Central memory CD8-positive, alpha-beta T cell (primary cell): Measurements from ENCODE around the gene ARID1B.
"Not testable (repeated sequence)": the region's sequence is repeated elsewhere in the genome, so short reads cannot be mapped to it uniquely, and the experiment has no call there.

Experiments
- ATAC-seq: fragments of 150-1000 bp; cut with Tn5 transposase; replicated peaks from 2 replicates; pipeline ENCODE4 v1.10.0; 2022; ENCODE audit warnings: mild to moderate bottlenecking, moderate FRiP score, moderate number of reproducible peaks; ENCODE audit not compliant: poor library complexity, severe bottlenecking; ENCODE audit errors: extremely low read depth
- DNase-seq, 2 donors: peaks; one replicate each; pipeline ENCODE4 v3.0.0; 2021; ENCODE audit warnings: low spot score in 2 of 2
- H3K27ac Mint-ChIP-seq: one replicate; pipeline ENCODE4 v1.8.0; 2022; ENCODE audit warnings: low read depth, mild to moderate bottlenecking, moderate library complexity, mixed read lengths
- H3K27me3 Mint-ChIP-seq: one replicate; pipeline ENCODE4 v1.8.0; 2022; ENCODE audit warnings: mixed read lengths
- H3K36me3 Mint-ChIP-seq: one replicate; pipeline ENCODE4 v1.8.0; 2022; ENCODE audit warnings: mild to moderate bottlenecking, moderate library complexity, mixed read lengths; ENCODE audit not compliant: insufficient read depth
- H3K4me1 Mint-ChIP-seq: one replicate; pipeline ENCODE4 v1.8.0; 2022; ENCODE audit warnings: mixed read lengths
- H3K4me3 Mint-ChIP-seq: one replicate; pipeline ENCODE4 v1.8.0; 2022; ENCODE audit warnings: mild to moderate bottlenecking, moderate library complexity, mixed read lengths
- H3K9me3 Mint-ChIP-seq: one replicate; pipeline ENCODE4 v1.8.0; 2022; ENCODE audit warnings: mixed read lengths

ARID1B gene

DNA sequence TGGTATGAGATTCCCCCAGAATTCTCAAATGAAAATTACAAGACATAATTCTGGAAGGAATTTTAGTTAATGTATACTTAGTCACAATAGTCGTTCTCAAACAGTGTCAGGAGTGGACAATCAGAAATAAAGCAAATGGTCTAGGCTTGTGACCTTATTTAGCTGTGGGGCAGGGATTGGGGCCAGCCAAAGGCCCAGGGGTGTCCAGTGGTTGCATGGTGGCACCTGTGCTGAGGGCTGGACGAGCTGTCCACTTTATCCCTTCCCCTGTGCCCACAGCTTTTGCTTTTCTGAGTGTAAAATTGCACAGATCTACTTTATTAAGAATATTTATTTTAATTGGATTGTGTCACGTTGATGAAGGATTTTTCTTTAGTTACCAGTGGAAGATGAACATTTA, 195.0 kb downstream of the ARID1B start:
- Mint-ChIP-seq H3K36me3 (peaks cover 6% of the 10 kb centered on the region), H3K4me1 (peaks cover 77% of the 10 kb centered on the region), H3K4me3 (no peak overlapping the region), H3K9me3 (no peaks in the 10 kb centered on the region), H3K27ac (no peak overlapping the region), H3K27me3 (no peaks in the 10 kb centered on the region)
- no peak for ATAC-seq
- DNase-seq = no peak

DNA sequence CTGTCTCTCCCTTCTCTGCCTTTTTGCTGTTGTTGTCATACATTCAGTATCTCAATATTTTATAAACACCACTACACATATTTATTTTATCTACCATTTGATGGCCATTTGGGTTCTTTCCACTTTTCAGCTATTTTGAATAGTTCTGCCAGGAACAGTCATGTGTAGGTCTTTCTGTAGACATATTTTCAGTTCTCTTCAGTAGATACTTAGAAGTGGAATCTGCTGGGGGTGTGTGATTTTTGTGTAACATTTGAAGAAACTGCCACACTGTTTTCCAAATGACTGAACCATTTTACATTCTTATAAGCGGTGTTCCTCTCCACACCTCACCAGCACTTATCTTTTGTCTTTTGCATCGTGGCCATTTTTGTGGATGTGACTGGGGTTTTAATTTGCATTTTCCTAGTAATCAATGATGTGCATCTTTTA, 197.7 kb downstream of the ARID1B start:
- Mint-ChIP-seq H3K27me3 (no peaks in the 10 kb centered on the region), H3K36me3 (peaks cover 6% of the 10 kb centered on the region), H3K4me1 (peaks cover 83% of the 10 kb centered on the region), H3K27ac (no peak overlapping the region), H3K9me3 (no peaks in the 10 kb centered on the region), H3K4me3 (no peak overlapping the region)
- ATAC-seq (no peak), DNase-seq (no peak)

- H3K4me3 Mint-ChIP-seq = peak overlapping the region; percentile 46
- DNase-seq (no peak), ATAC-seq (no peak)
- no peaks in the 10 kb centered on the region for H3K27me3 Mint-ChIP-seq
- H3K36me3 Mint-ChIP-seq = peaks cover 6% of the 10 kb centered on the region
- H3K4me1 Mint-ChIP-seq = peaks cover 87% of the 10 kb centered on the region
- H3K9me3 Mint-ChIP-seq = no peaks in the 10 kb centered on the region
- H3K27ac Mint-ChIP-seq = no peak overlapping the region
Measured at GRCh38 chr6:156975414-156975813, 198.2 kb downstream of the ARID1B start.

GRCh38 chr6:156976216-156977127, 199.3 kb downstream of the ARID1B start:
- no peak for DNase-seq
- ATAC-seq = no peak
- Mint-ChIP-seq H3K9me3 (no peaks in the 10 kb centered on the region), H3K27me3 (no peaks in the 10 kb centered on the region), H3K27ac (no peak overlapping the region), H3K36me3 (peaks cover 6% of the 10 kb centered on the region), H3K4me1 (peaks cover 88% of the 10 kb centered on the region), H3K4me3 (peak overlapping the region; percentile 46)

DNA sequence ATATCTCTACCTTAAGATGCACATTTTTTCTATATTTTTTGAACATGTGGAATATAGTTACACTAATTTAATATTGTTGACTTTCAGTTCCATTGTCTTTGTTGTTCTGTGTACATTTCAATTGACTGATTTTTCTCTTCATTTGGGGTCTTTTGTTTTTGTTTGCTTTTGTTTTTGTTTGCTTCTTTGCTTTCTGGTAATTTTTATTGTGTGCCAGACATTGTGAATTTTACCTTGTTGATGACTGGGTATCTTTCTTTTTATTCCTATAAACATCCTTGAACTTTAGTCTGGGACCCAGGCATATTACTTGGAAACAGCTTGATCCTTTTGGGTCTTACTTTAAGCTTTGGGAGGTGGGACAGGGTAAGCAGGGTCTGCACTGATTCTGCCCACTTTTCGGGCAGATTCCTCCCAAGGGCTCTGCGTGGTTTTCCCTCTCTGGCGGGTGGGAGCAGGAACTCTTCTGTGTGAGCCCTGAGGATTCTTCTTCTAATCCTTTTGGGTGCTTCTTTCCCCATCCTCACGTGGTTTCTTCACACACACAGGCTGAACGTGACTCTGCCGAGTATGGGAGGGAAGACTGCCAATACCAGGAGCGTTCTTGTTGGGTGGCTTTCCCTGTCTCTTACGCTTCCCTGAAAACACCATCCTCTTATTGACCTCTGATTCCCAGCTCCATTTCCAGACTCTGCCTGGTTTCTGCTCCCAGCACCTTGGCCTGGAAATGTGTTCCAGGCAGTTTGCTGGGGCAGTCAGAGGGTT, 200.5 kb downstream of the ARID1B start:
- no peaks in the 10 kb centered on the region for H3K27me3 Mint-ChIP-seq
- H3K27ac Mint-ChIP-seq = peak overlapping the region; percentile 33
- H3K4me1 Mint-ChIP-seq = peaks cover 88% of the 10 kb centered on the region
- ATAC-seq (no peak), DNase-seq (no peak)
- peaks cover 5% of the 10 kb centered on the region for H3K36me3 Mint-ChIP-seq
- H3K4me3 Mint-ChIP-seq = peak overlapping the region; percentile 36
- H3K9me3 Mint-ChIP-seq = no peaks in the 10 kb centered on the region

GRCh38 chr6:156978948-156979347, 201.8 kb downstream of the ARID1B start:
- H3K27ac Mint-ChIP-seq = peak overlapping the region; percentile 33
- DNase-seq = no peak
- peaks cover 96% of the 10 kb centered on the region for H3K4me1 Mint-ChIP-seq
- H3K4me3 Mint-ChIP-seq = no peak overlapping the region
- H3K27me3 Mint-ChIP-seq = no peaks in the 10 kb centered on the region
- H3K36me3 Mint-ChIP-seq = peaks cover 4% of the 10 kb centered on the region
- ATAC-seq = no peak
- no peaks in the 10 kb centered on the region for H3K9me3 Mint-ChIP-seq

DNA sequence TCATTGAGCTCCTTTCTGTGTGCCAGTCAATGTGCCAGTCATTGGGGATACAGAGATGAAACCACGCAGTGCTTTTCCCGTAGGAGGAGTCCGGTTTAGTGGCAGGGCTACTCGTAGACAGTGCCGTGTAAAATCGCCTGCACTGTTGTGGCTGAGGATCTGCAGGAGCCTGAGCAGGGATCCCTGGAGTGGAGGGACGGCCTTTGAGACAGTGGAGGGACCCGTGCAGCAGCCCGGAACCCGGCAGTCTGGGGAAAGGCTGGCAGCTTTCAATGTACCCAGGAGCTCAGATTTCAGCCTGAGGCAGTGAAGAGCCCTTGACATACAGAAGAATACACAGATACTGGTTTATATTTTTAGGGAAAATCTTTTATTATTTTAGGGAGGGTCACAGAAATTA, 203.3 kb downstream of the ARID1B start:
- ATAC-seq = no peak
- H3K27ac Mint-ChIP-seq = no peak overlapping the region
- DNase-seq = no peak
- peaks cover 89% of the 10 kb centered on the region for H3K4me1 Mint-ChIP-seq
- no peaks in the 10 kb centered on the region for H3K9me3 Mint-ChIP-seq
- H3K36me3 Mint-ChIP-seq = peaks cover 4% of the 10 kb centered on the region
- H3K4me3 Mint-ChIP-seq = no peak overlapping the region
- H3K27me3 Mint-ChIP-seq = no peaks in the 10 kb centered on the region

GRCh38 chr6:156980948-156981347, 203.8 kb downstream of the ARID1B start:
- no peak for ATAC-seq

DNA sequence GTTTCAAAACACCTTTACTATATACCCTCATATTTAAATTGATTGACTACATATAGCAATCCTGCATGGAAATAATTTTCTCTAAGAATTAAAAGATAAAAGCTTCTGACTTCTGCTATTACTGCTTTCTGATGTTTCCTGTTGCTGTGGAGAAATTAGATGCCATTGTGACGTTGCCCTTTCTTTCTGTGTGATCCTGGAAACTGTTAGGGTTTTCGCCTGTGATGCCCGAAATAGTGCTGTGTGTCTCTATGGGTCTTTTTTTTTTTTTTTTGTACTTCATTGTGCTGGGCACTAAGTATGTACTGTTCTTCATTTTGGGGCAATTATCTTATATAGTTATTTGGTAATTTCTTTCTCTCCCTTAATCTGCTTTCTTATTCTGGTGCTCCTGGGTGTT, 205.0 kb downstream of the ARID1B start:
- Mint-ChIP-seq H3K4me3 (no peak overlapping the region), H3K27ac (peak overlapping the region; percentile 39), H3K27me3 (no peaks in the 10 kb centered on the region), H3K36me3 (peaks cover 2% of the 10 kb centered on the region), H3K9me3 (no peaks in the 10 kb centered on the region), H3K4me1 (peaks cover 81% of the 10 kb centered on the region)
- ATAC-seq = no peak
- DNase-seq = no peak

More at GRCh38 chr6:156980948-156981347, 203.8 kb downstream of the ARID1B start:
- Mint-ChIP-seq H3K27ac (no peak overlapping the region), H3K4me1 (peaks cover 85% of the 10 kb centered on the region), H3K4me3 (no peak overlapping the region), H3K36me3 (peaks cover 4% of the 10 kb centered on the region), H3K27me3 (no peaks in the 10 kb centered on the region), H3K9me3 (no peaks in the 10 kb centered on the region)
- no peak for DNase-seq

- not testable (repeated sequence) for H3K36me3 Mint-ChIP-seq, DNase-seq, ATAC-seq, H3K9me3 Mint-ChIP-seq, H3K4me3 Mint-ChIP-seq, H3K27me3 Mint-ChIP-seq
- H3K27ac Mint-ChIP-seq = peak overlapping the region; percentile 39
- peaks cover 81% of the 10 kb centered on the region for H3K4me1 Mint-ChIP-seq
Measured at GRCh38 chr6:156982864-156983263, 205.7 kb downstream of the ARID1B start.

DNA sequence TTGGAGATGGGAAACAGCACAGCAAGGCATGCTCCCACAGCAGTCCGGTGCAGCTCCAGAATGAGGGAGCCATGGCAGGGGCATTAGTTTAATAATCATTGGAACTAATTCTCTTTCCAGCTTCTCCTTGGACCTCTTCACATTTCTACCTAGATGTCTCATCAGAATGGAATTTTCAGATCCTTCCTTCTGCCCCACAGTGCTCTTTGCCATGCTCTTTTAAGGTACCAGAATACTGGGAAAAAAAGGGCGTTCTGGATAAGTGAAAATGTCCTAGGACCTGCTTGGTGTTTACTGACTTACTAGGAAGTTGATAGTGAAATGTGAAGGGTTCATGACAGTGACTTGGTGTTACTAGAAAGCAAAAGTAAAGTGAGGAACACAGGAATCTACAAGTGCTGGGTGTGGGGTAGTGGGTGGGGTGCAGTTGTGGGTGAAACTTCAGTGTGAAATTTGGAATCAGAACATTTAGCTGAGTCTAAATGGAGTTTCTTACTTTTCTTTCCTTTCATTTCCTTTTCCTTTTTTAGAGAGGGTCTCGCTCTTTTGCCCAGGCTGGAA, 207.1 kb downstream of the ARID1B start:
- Mint-ChIP-seq H3K27me3 (no peaks in the 10 kb centered on the region), H3K36me3 (peaks cover 2% of the 10 kb centered on the region), H3K27ac (peak overlapping the region; percentile 36), H3K4me3 (no peak overlapping the region), H3K9me3 (no peaks in the 10 kb centered on the region), H3K4me1 (peaks cover 80% of the 10 kb centered on the region)
- ATAC-seq = peak; percentile 52
- no peak for DNase-seq

GRCh38 chr6:156985309-156985708, 208.1 kb downstream of the ARID1B start:
- no peak overlapping the region for H3K27ac Mint-ChIP-seq
- no peaks in the 10 kb centered on the region for H3K9me3 Mint-ChIP-seq
- no peak for DNase-seq
- H3K36me3 Mint-ChIP-seq = peaks cover 2% of the 10 kb centered on the region
- H3K4me1 Mint-ChIP-seq = peaks cover 71% of the 10 kb centered on the region
- no peak overlapping the region for H3K4me3 Mint-ChIP-seq
- no peak for ATAC-seq
- H3K27me3 Mint-ChIP-seq = no peaks in the 10 kb centered on the region
